Endothelial cell of umbilical vein (primary cell): ENCODE results near the gene ACTN1. TPM values are rescaled to one million over a fixed set of nuclear protein-coding genes. Genes with fewer than 3 reads are reported as not detected.

Source experiments
- BruUV-seq: library from RNA; stranded (reverse); fragments of 400-500 nt; replicated peaks from 2 replicates; lab custom pipeline; 2021; lab: Mats Ljungman, UMichigan
- CTCF ChIA-PET: fragments of 300-600, 350-600 bp; sonication (Branson Sonifier 250); formaldehyde crosslinking; loops from one replicate; lab custom pipeline; 2021; ENCODE audit warnings: antibody characterized with exemption, inconsistent platforms; lab: Charles Lee
- POLR2A ChIA-PET: fragments of 300-600, 350-600 bp; sonication (Branson Sonifier 250); formaldehyde crosslinking; loops from one replicate; lab custom pipeline; 2021; ENCODE audit warnings: antibody characterized with exemption, inconsistent platforms; lab: Charles Lee
- DNase-seq: peaks from one replicate; pipeline ENCODE4 v3.0.0-alpha.2; 2011; ENCODE audit warnings: low read depth, low spot score
- FAIRE-seq: peaks from 2 replicates; lab custom pipeline; 2011; peaks lifted over from hg19 to GRCh38; lab: Jason Lieb, UNC
- H2AFZ ChIP-seq: 2 replicates; pipeline ENCODE4 v1.6.0; 2012; ENCODE audit warnings: low read depth, low read length, control low read depth, inconsistent platforms
- H3K27ac ChIP-seq: 2 replicates; pipeline ENCODE4 v1.5.1; 2011; ENCODE audit warnings: low read depth, mild to moderate bottlenecking, control low read depth, low read length, moderate library complexity; ENCODE audit not compliant: insufficient read depth
- H3K27me3 ChIP-seq, 2 experiments: 2 replicates each; pipeline versions ENCODE4 v1.6.0 to v1.6.1; 2011; ENCODE audit warnings: low read length in 2 of 2, mixed read lengths in 1 of 2; ENCODE audit not compliant: control insufficient read depth in 2 of 2, insufficient read depth in 2 of 2
- H3K36me3 ChIP-seq, 2 experiments: 2 replicates in 1 of 2; 3 replicates in 1 of 2; pipeline ENCODE4 v1.5.1; 2011; ENCODE audit warnings: low read length in 2 of 2, mild to moderate bottlenecking in 1 of 2, moderate library complexity in 1 of 2; ENCODE audit not compliant: control insufficient read depth in 2 of 2, insufficient read depth in 2 of 2; ENCODE audit errors: extremely low read depth in 1 of 2
- H3K4me1 ChIP-seq: 3 replicates; pipeline ENCODE4 v1.5.1; 2011; ENCODE audit warnings: mild to moderate bottlenecking, low read length; ENCODE audit not compliant: control insufficient read depth, insufficient read depth; ENCODE audit errors: extremely low read depth
- H3K4me2 ChIP-seq: 2 replicates; pipeline ENCODE4 v1.6.1; 2011; ENCODE audit warnings: low read length, control low read depth, mixed read lengths; ENCODE audit not compliant: insufficient read depth
- H3K4me3 ChIP-seq, 3 experiments: fragments of 200-600 bp in 1 of 3; sonication (generic), shearing (Covaris generic) in 1 of 3; replicated peaks in 1 of 3; 2 replicates each; pipeline ENCODE4 v1.5.1; 2011 to 2016; ENCODE audit warnings: control low read depth in 3 of 3, low read length in 3 of 3, mild to moderate bottlenecking in 2 of 3, inconsistent platforms in 1 of 3, low read depth in 1 of 3, moderate library complexity in 1 of 3; ENCODE audit not compliant: insufficient read depth in 1 of 3
- H3K79me2 ChIP-seq: 2 replicates; pipeline ENCODE4 v1.6.0; 2012; ENCODE audit warnings: low read length, inconsistent platforms; ENCODE audit not compliant: control insufficient read depth, insufficient read depth
- H3K9ac ChIP-seq: replicated peaks from 2 replicates; pipeline ENCODE3; 2011; ENCODE audit warnings: low read length, control low read depth; ENCODE audit not compliant: insufficient read depth; ENCODE audit errors: extremely low read depth
- H3K9me1 ChIP-seq: replicated peaks from 3 replicates; pipeline ENCODE4 v1.6.0; 2011; ENCODE audit warnings: mild to moderate bottlenecking, low read length; ENCODE audit not compliant: control insufficient read depth, insufficient read depth; ENCODE audit errors: extremely low read depth
- H3K9me3 ChIP-seq: replicated peaks from 2 replicates; pipeline ENCODE4 v1.5.1; 2012; ENCODE audit warnings: low read length, inconsistent platforms; ENCODE audit not compliant: control insufficient read depth, insufficient read depth
- H4K20me1 ChIP-seq: replicated peaks from 2 replicates; pipeline ENCODE3; 2011; ENCODE audit warnings: mild to moderate bottlenecking, low read length; ENCODE audit not compliant: control insufficient read depth, insufficient read depth; ENCODE audit errors: extremely low read depth
- CTCF ChIP-seq, 2 donors: IDR thresholded peaks; 1 replicate in 1 of 2; 2 replicates in 1 of 2; pipeline ENCODE4 v1.5.1; 2011; ENCODE audit warnings: low read length in 2 of 2, mild to moderate bottlenecking in 2 of 2, moderate library complexity in 2 of 2, control low read depth in 1 of 2, inconsistent platforms in 1 of 2, low read depth in 1 of 2; ENCODE audit not compliant: insufficient read depth in 1 of 2; ENCODE audit errors: extremely low read depth in 1 of 2
- JUN ChIP-seq: IDR thresholded peaks from 2 replicates; pipeline ENCODE4 v1.6.1; 2011; ENCODE audit warnings: borderline replicate concordance, low read depth; ENCODE audit not compliant: insufficient read length, insufficient read depth
- MAX ChIP-seq: IDR thresholded peaks from 2 replicates; pipeline ENCODE4 v1.6.1; 2011; ENCODE audit not compliant: insufficient read depth, insufficient read length
- dilution Hi-C: fragments of 300-500 bp; cut with MboI; formaldehyde crosslinking; loops from one replicate; pipeline ENCODE4 v1.15.0; 2019; ENCODE audit warnings: low sequenced_read_pairs; ENCODE audit not compliant: extremely low pct_ligation_motif_present
- intact Hi-C: fragments of 100-400 bp; cut with micrococcal nuclease; formaldehyde crosslinking; loops from one replicate; pipeline ENCODE4 v1.10.0; 2022
- polyA plus RNA-seq, 4 experiments: library from polyadenylated mRNA; depleted of rRNA in 3 of 4; stranded (reverse) in 3 of 4; unstranded in 1 of 4; fragments of >200 nt; gene quantifications; 2 replicates each; pipeline versions ENCODE4 v1.2.1 to v1.2.3, GENCODE V29; 2011 to 2012; ENCODE audit warnings: missing spikeins in 1 of 4
- total RNA-seq: library from RNA; stranded (reverse); gene quantifications from 2 replicates; pipeline ENCODE4 v1.2.3, GENCODE V29; 2021

ACTN1 gene
- total and polyA plus RNA-seq, 2 donors (not counting 3 experiments of a cell fraction or from before 2014, with no cell fraction given), result 442 to 463 TPM

- Histone ChIP-seq H2AFZ (no peak overlapping the region), H3K4me3 (no peak overlapping the region), H3K9me3 (no peaks in the 10 kb centered on the region), H3K9me1 (no peaks in the 10 kb centered on the region), H3K27ac (no peak overlapping the region), H3K9ac (no peak overlapping the region), H3K4me2 (no peak overlapping the region), H3K79me2 (no peaks in the 10 kb centered on the region), H3K36me3 (no peaks in the 10 kb centered on the region), H3K27me3 (no peaks in the 10 kb centered on the region), H3K4me1 (peaks cover 14% of the 10 kb centered on the region), H4K20me1 (no peaks in the 10 kb centered on the region)
- POLR2A ChIA-PET, result no interaction called here
- CTCF ChIA-PET, result interaction anchor here (0.6 to 5.9 kb wide), 47 partner anchors 10 to 1028 kb away, joined by 3 to 68 read pairs (median 4); partner anchors contain the start of genes ZFP36L1 and ZFYVE26
- FAIRE-seq, result no peak
- intact Hi-C loops, result loop anchor here (1.0 to 2.0 kb wide), 4 partner anchors 20 to 1007 kb away; no protein-coding TSS in a partner anchor
- no TSS peak for BruUV-seq
- dilution Hi-C loops, result no loop called here
- DNase-seq, result no peak
- no peak for TF ChIP-seq MAX
Observed at GRCh38 chr14:68844210-68844545, 134.9 kb downstream of the ACTN1 start.

- dilution Hi-C loops (no loop called here), intact Hi-C loops (loop anchor here (1.0 to 2.0 kb wide), 4 partner anchors 19 to 1006 kb away; no protein-coding TSS in a partner anchor)
- Histone ChIP-seq H3K4me2 (peak overlapping the region; percentile 34), H3K27ac (no peak overlapping the region), H3K79me2 (no peaks in the 10 kb centered on the region), H3K4me1 (peaks cover 14% of the 10 kb centered on the region), H3K4me3 (no peak overlapping the region), H3K9me3 (no peaks in the 10 kb centered on the region), H2AFZ (peak overlapping the region; percentile 81), H3K36me3 (no peaks in the 10 kb centered on the region), H3K27me3 (no peaks in the 10 kb centered on the region), H3K9ac (no peak overlapping the region), H4K20me1 (no peaks in the 10 kb centered on the region), H3K9me1 (no peaks in the 10 kb centered on the region)
- peak; percentile 85 for FAIRE-seq
- BruUV-seq, result no TSS peak
- POLR2A ChIA-PET, result no interaction called here
- DNase-seq, result peak; percentile 75
- CTCF ChIA-PET, result interaction anchor here (0.6 to 5.9 kb wide), 47 partner anchors 10 to 1027 kb away, joined by 3 to 68 read pairs (median 4); partner anchors contain the start of genes ZFP36L1 and ZFYVE26
- peak; percentile 92 to 95 for TF ChIP-seq CTCF (IDR thresholded peaks at IDR 0.05; ENCODE audit: extremely low read depth in 1 of 2, insufficient read depth in 1 of 2, low read depth in 1 of 2, low read length in 2 of 2)
- TF ChIP-seq JUN, result no peak
Observed at GRCh38 chr14:68843471-68844209, 135.5 kb downstream of the ACTN1 start.
